Esophagus muscularis mucosa (tissue), 4 donors: ENCODE data around the gene CSKMT. TPM values are rescaled to one million over a fixed set of nuclear protein-coding genes. Genes with fewer than 3 reads are reported as not detected.

Source experiments
- DNase-seq: peaks from one replicate; pipeline ENCODE4 v3.0.0-alpha.2; 2017; ENCODE audit errors: extremely low spot score
- H3K27ac ChIP-seq, 4 donors: fragments of 200-600 bp; sonication (generic); replicated peaks in 1 of 4; 1 replicate in 3 of 4; 2 replicates in 1 of 4; pipeline ENCODE4 v1.5.1; 2016 to 2019; ENCODE audit warnings: mild to moderate bottlenecking in 1 of 4
- H3K27me3 ChIP-seq, 4 donors: fragments of 200-600 bp; sonication (generic); one replicate each; pipeline versions ENCODE4 v1.5.1 to v1.6.0; 2016 to 2019
- H3K36me3 ChIP-seq, 4 donors: fragments of 200-600 bp; sonication (generic); one replicate each; pipeline ENCODE4 v1.5.1; 2016 to 2019
- H3K4me1 ChIP-seq, 4 donors: fragments of 200-600 bp; sonication (generic); one replicate each; pipeline ENCODE4 v1.5.1; 2016 to 2019
- H3K4me3 ChIP-seq, 4 donors: fragments of 200-600 bp; sonication (generic); 1 replicate in 2 of 4; 2 replicates in 2 of 4; pipeline ENCODE4 v1.5.1; 2016 to 2019; ENCODE audit warnings: mild to moderate bottlenecking in 4 of 4, moderate library complexity in 1 of 4
- H3K9me3 ChIP-seq, 4 donors: fragments of 200-600 bp; sonication (generic); 1 replicate in 3 of 4; 2 replicates in 1 of 4; pipeline ENCODE4 v1.5.1; 2016 to 2019
- CTCF ChIP-seq, 3 experiments: fragments of 200-600 bp in 2 of 3; fragments of 450-650 bp in 1 of 3; sonication (generic) in 2 of 3; IDR thresholded peaks; one replicate each; pipeline ENCODE4 v1.5.1; 2017 to 2019; ENCODE audit warnings: antibody characterized with exemption in 3 of 3, mild to moderate bottlenecking in 2 of 3, moderate library complexity in 1 of 3
- EP300 ChIP-seq: sonication (generic); formaldehyde crosslinking; IDR thresholded peaks from one replicate; pipeline ENCODE4 v1.6.1; 2017; ENCODE audit warnings: antibody characterized with exemption
- POLR2A ChIP-seq: fragments of 450-650 bp; IDR thresholded peaks from one replicate; pipeline ENCODE4 v1.6.1; 2017; ENCODE audit warnings: antibody characterized with exemption, moderate library complexity, mild to moderate bottlenecking, low read depth
- POLR2AphosphoS5 ChIP-seq, 2 donors: sonication (generic); formaldehyde crosslinking; IDR thresholded peaks; one replicate each; pipeline ENCODE4 v1.6.1; 2017; ENCODE audit warnings: antibody characterized with exemption in 2 of 2
- WGBS: methylation state at CpG from one replicate; pipeline ENCODE4 v1.1.5; 2018; 5-methylcytosine and 5-hydroxymethylcytosine counted together
- intact Hi-C: fragments of 100-400 bp; cut with DNase I; formaldehyde crosslinking; loops from one replicate; pipeline ENCODE4 v1.15.1; 2023
- total RNA-seq, 4 donors: library from RNA; depleted of rRNA; stranded (reverse); fragments of >200 nt; gene quantifications; one replicate each; pipeline versions ENCODE4 v1.1.0 to v1.2.1, GENCODE V29; 2016

Gene CSKMT
- total RNA-seq, 4 donors from 2014 or later, result 2.9 to 4.9 (median 3.1) TPM

GRCh38 chr11:62706850-62707247, 41.7 kb downstream of the CSKMT start:
- intact Hi-C loops, result no loop called here
- no peaks in the 10 kb centered on the region for H3K9me3 ChIP-seq
- no peak for DNase-seq
- peaks cover 8 to 23% (median 18%) of the 10 kb centered on the region in 4 donors for H3K36me3 ChIP-seq
- WGBS, result 77% methylated on average over 8 of the region's 8 CpGs
- peak overlapping the region; percentile 78 to 95 (median 86) for H3K27ac ChIP-seq
- H3K27me3 ChIP-seq, result no peaks in the 10 kb centered on the region
- H3K4me1 ChIP-seq, result peaks cover 34 to 51% (median 44%) of the 10 kb centered on the region in 4 donors
- no peak for TF ChIP-seq POLR2A
- no peak for TF ChIP-seq POLR2AphosphoS5 (IDR thresholded peaks at IDR 0.05)
- TF ChIP-seq EP300, result no peak
- no peak for TF ChIP-seq CTCF (IDR thresholded peaks at IDR 0.05)
- H3K4me3 ChIP-seq, result peak overlapping the region; percentile 69 to 77 (median 74)

- peaks cover 34 to 51% (median 44%) of the 10 kb centered on the region in 4 donors for H3K4me1 ChIP-seq
- no peaks in the 10 kb centered on the region for H3K27me3 ChIP-seq
- H3K9me3 ChIP-seq, result no peaks in the 10 kb centered on the region
- H3K4me3 ChIP-seq, result peak within 1 kb of the TSS; percentile 70 to 77 (median 74)
- 72% methylated on average over 7 of the region's 10 CpGs for WGBS
- intact Hi-C loops, result no loop called here
- no peak for TF ChIP-seq EP300
- no peak for TF ChIP-seq CTCF (IDR thresholded peaks at IDR 0.05)
- no peak for TF ChIP-seq POLR2AphosphoS5 (IDR thresholded peaks at IDR 0.05)
- TF ChIP-seq POLR2A, result no peak
- H3K36me3 ChIP-seq, result peaks cover 13 to 24% (median 22%) of the 10 kb centered on the region in 4 donors
- H3K27ac ChIP-seq, result peak within 1 kb of the TSS; percentile 91 to 95 (median 92)
- DNase-seq, result no peak
Measured at GRCh38 chr11:62707277-62707861, 42.3 kb downstream of the CSKMT start, which contains the start of the genes BSCL2 and GNG3. TSS of gene BSCL2 (minus strand) at chr11:62707424. CDS start at chr11:62707195, 229 bp downstream. TSS of gene GNG3 (plus strand) at chr11:62707676. CDS start at chr11:62708296, 620 bp downstream.

GRCh38 chr11:62708392-62708791, 43.3 kb downstream of the CSKMT start:
- H3K27me3 ChIP-seq, result no peaks in the 10 kb centered on the region
- TF ChIP-seq POLR2A (no peak), POLR2AphosphoS5 (IDR thresholded peaks at IDR 0.05) (no peak), EP300 (no peak), CTCF (IDR thresholded peaks at IDR 0.05) (no peak)
- 76% methylated on average over 5 of the region's 5 CpGs for WGBS
- peak overlapping the region; percentile 57 to 70 (median 65) for H3K4me3 ChIP-seq
- H3K27ac ChIP-seq, result peak overlapping the region; percentile 91 to 95 (median 92)
- DNase-seq, result no peak
- intact Hi-C loops, result no loop called here
- H3K4me1 ChIP-seq, result peaks cover 34 to 51% (median 44%) of the 10 kb centered on the region in 4 donors
- no peaks in the 10 kb centered on the region for H3K9me3 ChIP-seq
- H3K36me3 ChIP-seq, result peaks cover 17 to 29% (median 28%) of the 10 kb centered on the region in 4 donors

GRCh38 chr11:62708793-62709192, 43.7 kb downstream of the CSKMT start:
- H3K4me1 ChIP-seq, result peaks cover 38 to 51% (median 44%) of the 10 kb centered on the region in 4 donors
- peak overlapping the region; percentile 91 to 95 (median 92) for H3K27ac ChIP-seq
- H3K4me3 ChIP-seq, result peak overlapping the region; percentile 57 to 70 (median 65)
- no peaks in the 10 kb centered on the region for H3K27me3 ChIP-seq
- intact Hi-C loops, result no loop called here
- no peaks in the 10 kb centered on the region for H3K9me3 ChIP-seq
- TF ChIP-seq EP300 (no peak), CTCF (IDR thresholded peaks at IDR 0.05) (no peak), POLR2A (no peak), POLR2AphosphoS5 (IDR thresholded peaks at IDR 0.05) (no peak)
- 6% methylated on average over 7 of the region's 7 CpGs for WGBS
- DNase-seq, result no peak
- H3K36me3 ChIP-seq, result peaks cover 17 to 33% (median 32%) of the 10 kb centered on the region in 4 donors
